ENCODE data around the gene CCL19. TPM values are rescaled to one million over a fixed set of nuclear protein-coding genes. Genes with fewer than 3 reads are reported as not detected.

The CCL19 gene
- total and polyA plus RNA-seq, 2 of the 8 experiments (the other 6 are each of a cell fraction or from before 2014, with no cell fraction given) = not detected

- no peak for TF ChIP-seq CHD7 (IDR thresholded peaks at IDR 0.05; ENCODE audit: insufficient replicate concordance, low read length)
- no peak for TF ChIP-seq TAF7 (optimal IDR thresholded peaks at IDR 0.05; ENCODE audit: borderline replicate concordance, low read depth, low read length)
- TF ChIP-seq JUND (IDR thresholded peaks at IDR 0.05; ENCODE audit: low read length) = no peak
- no peak for TF ChIP-seq USF2 (IDR thresholded peaks at IDR 0.05; ENCODE audit: low read length)
- no peak for TF ChIP-seq KDM5A (IDR thresholded peaks at IDR 0.05; ENCODE audit: low read length)
- no peak for TF ChIP-seq EGR1 (IDR thresholded peaks at IDR 0.05; ENCODE audit: borderline replicate concordance, low read depth, low read length)
- TF ChIP-seq CTCF (IDR thresholded peaks at IDR 0.05; ENCODE audit: control extremely low read depth in 1 of 3, insufficient read depth in 1 of 3, low read depth in 1 of 3, low read length in 3 of 3) = no peak
These were observed 46.7 kb upstream of the CCL19 start (continued) for GRCh38 chr9:34737677-34738260.
